Osteoblast (primary cell): ENCODE measurements around the gene PROKR1. TPM values are rescaled to one million over a fixed set of nuclear protein-coding genes. Genes with fewer than 3 reads are reported as not detected.

Experiments
- DNase-seq: peaks from one replicate; pipeline ENCODE4 v3.0.0; 2011; ENCODE audit warnings: low spot score, mixed read lengths; ENCODE audit not compliant: insufficient read length; ENCODE audit errors: missing footprints
- H2AFZ ChIP-seq: 2 replicates; pipeline ENCODE4 v1.6.0; 2011; ENCODE audit warnings: mild to moderate bottlenecking, low read length
- H3K27ac ChIP-seq: 2 replicates; pipeline ENCODE4 v1.5.1; 2011; ENCODE audit warnings: mild to moderate bottlenecking, low read depth, low read length, moderate library complexity
- H3K27me3 ChIP-seq: 2 replicates; pipeline ENCODE4 v1.6.0; 2012; ENCODE audit warnings: mild to moderate bottlenecking, control low read depth, inconsistent platforms, low read length, moderate library complexity; ENCODE audit not compliant: insufficient read depth
- H3K36me3 ChIP-seq: 2 replicates; pipeline ENCODE4 v1.5.1; 2011; ENCODE audit warnings: mild to moderate bottlenecking, low read length, control low read depth, moderate library complexity; ENCODE audit not compliant: insufficient read depth
- H3K4me1 ChIP-seq: 2 replicates; pipeline ENCODE4 v1.5.1; 2011; ENCODE audit warnings: mild to moderate bottlenecking, low read length, control low read depth, moderate library complexity; ENCODE audit not compliant: insufficient read depth
- H3K4me2 ChIP-seq: 2 replicates; pipeline ENCODE4 v1.6.0; 2011; ENCODE audit warnings: mild to moderate bottlenecking, low read length; ENCODE audit not compliant: insufficient read depth
- H3K4me3 ChIP-seq: fragments of 200-600 bp; sonication (generic); 3 replicates; pipeline ENCODE4 v1.5.1; 2012; ENCODE audit warnings: mild to moderate bottlenecking, low read length, inconsistent platforms; ENCODE audit not compliant: insufficient read depth
- H3K79me2 ChIP-seq: 2 replicates; pipeline ENCODE4 v1.6.0; 2012; ENCODE audit warnings: mild to moderate bottlenecking, low read length, control low read depth, inconsistent platforms; ENCODE audit not compliant: insufficient read depth
- H3K9me3 ChIP-seq: 2 replicates; pipeline ENCODE4 v1.5.1; 2011; ENCODE audit warnings: low read depth, low read length, control low read depth
- H4K20me1 ChIP-seq: 2 replicates; pipeline ENCODE4 v1.6.0; 2012; ENCODE audit warnings: mild to moderate bottlenecking, low read length, control low read depth; ENCODE audit not compliant: insufficient read depth
- total RNA-seq: library from RNA; depleted of rRNA; stranded (reverse); fragments of >200 nt; gene quantifications from 2 replicates; pipeline ENCODE4 v1.2.3, GENCODE V29; 2012
- TF ChIP-seq, protein P1 (sequence below): IDR thresholded peaks from 2 replicates; pipeline ENCODE4 v1.5.1; 2011; ENCODE audit warnings: mild to moderate bottlenecking, low read depth, low read length, moderate library complexity; ENCODE audit errors: extremely low read depth

Gene PROKR1
- total RNA-seq, 1 donor, result not detected

DNA sequence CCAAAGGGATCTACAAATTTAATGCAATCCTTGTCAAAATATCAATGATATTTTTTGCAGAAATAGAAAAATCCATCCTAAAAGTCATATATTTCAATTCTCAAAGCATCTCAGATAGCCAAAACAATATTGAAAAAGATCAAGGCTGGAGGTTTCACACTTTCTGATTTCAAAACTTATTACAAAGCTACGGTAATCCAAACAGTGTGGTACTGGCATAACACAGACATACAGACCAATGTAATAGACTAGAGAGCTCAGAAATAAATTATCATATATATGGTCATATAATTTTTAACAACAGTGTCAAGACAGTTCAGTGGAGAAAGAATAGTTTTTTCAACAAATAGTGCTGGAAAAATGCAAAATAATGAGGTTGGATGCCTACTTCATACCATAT lies 40.3 kb upstream of the PROKR1 start:
- H3K9me3 ChIP-seq, result no peaks in the 10 kb centered on the region
- no peaks in the 10 kb centered on the region for H3K79me2 ChIP-seq
- H4K20me1 ChIP-seq, result no peaks in the 10 kb centered on the region
- no peak overlapping the region for H3K27ac ChIP-seq
- H3K27me3 ChIP-seq, result no peaks in the 10 kb centered on the region
- no peak for DNase-seq
- TF ChIP-seq, protein P1, sequence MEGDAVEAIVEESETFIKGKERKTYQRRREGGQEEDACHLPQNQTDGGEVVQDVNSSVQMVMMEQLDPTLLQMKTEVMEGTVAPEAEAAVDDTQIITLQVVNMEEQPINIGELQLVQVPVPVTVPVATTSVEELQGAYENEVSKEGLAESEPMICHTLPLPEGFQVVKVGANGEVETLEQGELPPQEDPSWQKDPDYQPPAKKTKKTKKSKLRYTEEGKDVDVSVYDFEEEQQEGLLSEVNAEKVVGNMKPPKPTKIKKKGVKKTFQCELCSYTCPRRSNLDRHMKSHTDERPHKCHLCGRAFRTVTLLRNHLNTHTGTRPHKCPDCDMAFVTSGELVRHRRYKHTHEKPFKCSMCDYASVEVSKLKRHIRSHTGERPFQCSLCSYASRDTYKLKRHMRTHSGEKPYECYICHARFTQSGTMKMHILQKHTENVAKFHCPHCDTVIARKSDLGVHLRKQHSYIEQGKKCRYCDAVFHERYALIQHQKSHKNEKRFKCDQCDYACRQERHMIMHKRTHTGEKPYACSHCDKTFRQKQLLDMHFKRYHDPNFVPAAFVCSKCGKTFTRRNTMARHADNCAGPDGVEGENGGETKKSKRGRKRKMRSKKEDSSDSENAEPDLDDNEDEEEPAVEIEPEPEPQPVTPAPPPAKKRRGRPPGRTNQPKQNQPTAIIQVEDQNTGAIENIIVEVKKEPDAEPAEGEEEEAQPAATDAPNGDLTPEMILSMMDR, result no peak
- H3K36me3 ChIP-seq, result no peaks in the 10 kb centered on the region
- H3K4me2 ChIP-seq, result no peak overlapping the region
- no peak overlapping the region for H2AFZ ChIP-seq
- H3K4me1 ChIP-seq, result no peaks in the 10 kb centered on the region
- H3K4me3 ChIP-seq, result no peak overlapping the region

DNA sequence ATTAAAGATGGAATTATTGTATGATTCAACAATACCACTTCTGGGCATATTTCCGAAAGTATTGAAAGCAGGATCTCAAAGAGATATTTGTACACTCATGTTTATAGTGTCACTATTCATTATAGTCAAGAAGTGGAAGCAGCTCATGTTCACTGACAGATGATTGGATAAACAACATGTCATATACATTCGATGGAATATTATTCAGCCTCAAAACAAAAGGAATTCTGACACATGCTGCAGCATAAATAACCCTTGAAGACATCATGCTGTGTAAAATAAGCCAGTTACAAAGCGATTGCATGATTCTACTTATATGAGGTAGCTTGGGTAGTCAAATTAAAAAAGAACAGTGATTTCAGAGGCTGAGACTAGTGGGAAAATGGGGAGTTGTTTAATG lies 39.3 kb upstream of the PROKR1 start:
- Histone ChIP-seq H3K9me3 (no peaks in the 10 kb centered on the region), H3K4me2 (no peak overlapping the region)
- no peak for DNase-seq

DNA sequence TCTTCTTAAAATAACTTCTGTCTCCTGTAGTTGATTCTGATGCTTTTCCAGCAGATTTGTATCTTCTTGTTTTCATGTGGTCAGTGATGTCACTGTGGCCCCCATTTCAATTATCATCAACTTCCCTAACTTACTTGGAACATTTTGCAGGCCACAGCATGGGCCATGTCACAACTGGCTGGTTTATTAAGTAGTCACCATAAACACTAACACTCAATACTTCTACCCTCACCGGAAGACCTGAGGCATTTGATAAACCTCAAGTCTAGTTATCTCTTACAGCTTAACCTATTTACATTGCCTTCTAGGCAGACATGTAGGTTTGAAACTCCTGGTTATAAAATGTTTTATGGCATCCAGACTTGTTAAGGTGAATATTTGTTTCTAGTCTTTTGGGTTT lies 37.4 kb upstream of the PROKR1 start:
- TF ChIP-seq, protein P1, result no peak

More for the DNA sequence above, 39.3 kb upstream of the PROKR1 start:
- Histone ChIP-seq H3K27ac (no peak overlapping the region), H4K20me1 (no peaks in the 10 kb centered on the region), H3K4me1 (no peaks in the 10 kb centered on the region), H3K36me3 (no peaks in the 10 kb centered on the region), H2AFZ (no peak overlapping the region), H3K79me2 (no peaks in the 10 kb centered on the region), H3K27me3 (no peaks in the 10 kb centered on the region), H3K4me3 (no peak overlapping the region)
- TF ChIP-seq, protein P1, result no peak

GRCh38 chr2:68606759-68607158 lies 36.6 kb upstream of the PROKR1 start:
- Histone ChIP-seq H3K36me3 (no peaks in the 10 kb centered on the region), H3K27ac (no peak overlapping the region), H3K79me2 (no peaks in the 10 kb centered on the region), H3K4me1 (no peaks in the 10 kb centered on the region), H3K9me3 (no peaks in the 10 kb centered on the region), H3K4me3 (no peak overlapping the region), H3K4me2 (no peak overlapping the region), H3K27me3 (no peaks in the 10 kb centered on the region), H2AFZ (no peak overlapping the region), H4K20me1 (no peaks in the 10 kb centered on the region)
- TF ChIP-seq, protein P1, result no peak
- DNase-seq, result no peak

More for the DNA sequence above, 37.4 kb upstream of the PROKR1 start:
- Histone ChIP-seq H3K27ac (no peak overlapping the region), H4K20me1 (no peaks in the 10 kb centered on the region), H3K4me3 (no peak overlapping the region), H3K27me3 (no peaks in the 10 kb centered on the region), H3K4me1 (no peaks in the 10 kb centered on the region), H3K9me3 (no peaks in the 10 kb centered on the region), H3K4me2 (no peak overlapping the region), H3K36me3 (no peaks in the 10 kb centered on the region), H3K79me2 (no peaks in the 10 kb centered on the region), H2AFZ (no peak overlapping the region)
- no peak for DNase-seq
